Fibroblast of the conjunctiva (primary cell): ENCODE data around the gene NACC2.

Experiments used
- DNase-seq: peaks from one replicate; pipeline ENCODE4 v3.0.0-alpha.2; 2010; ENCODE audit warnings: low read depth

Gene NACC2

GRCh38 chr9:135992486-135993408, 102.3 kb downstream of the NACC2 start:
- DNase-seq = peak; percentile 69

- DNase-seq = no peak
Observed at GRCh38 chr9:135991771-135992170, 103.3 kb downstream of the NACC2 start.

GRCh38 chr9:135990468-135991429, 104.3 kb downstream of the NACC2 start:
- peak; percentile 36 for DNase-seq

GRCh38 chr9:135989722-135990467, 105.2 kb downstream of the NACC2 start:
- no peak for DNase-seq

- no peak for DNase-seq
Observed at GRCh38 chr9:135989157-135989556, 105.9 kb downstream of the NACC2 start.

- no peak for DNase-seq
Observed at GRCh38 chr9:135988493-135988892, 106.6 kb downstream of the NACC2 start.

- DNase-seq = no peak
Observed at GRCh38 chr9:135987838-135988404, 107.2 kb downstream of the NACC2 start.

- no peak for DNase-seq
Observed at GRCh38 chr9:135986605-135987004, 108.5 kb downstream of the NACC2 start.

- no peak for DNase-seq
Observed at GRCh38 chr9:135985889-135986288, 109.2 kb downstream of the NACC2 start.

GRCh38 chr9:135985459-135985774, 109.7 kb downstream of the NACC2 start:
- DNase-seq = no peak

GRCh38 chr9:135984072-135984710, 110.9 kb downstream of the NACC2 start:
- no peak for DNase-seq

GRCh38 chr9:135983208-135984071, 111.6 kb downstream of the NACC2 start:
- no peak for DNase-seq

- DNase-seq = no peak
Observed at GRCh38 chr9:135982499-135983207, 112.4 kb downstream of the NACC2 start.

GRCh38 chr9:135980926-135981630, 114.0 kb downstream of the NACC2 start:
- DNase-seq = no peak

GRCh38 chr9:135979547-135980166, 115.4 kb downstream of the NACC2 start:
- no peak for DNase-seq

- no peak for DNase-seq
Observed at GRCh38 chr9:135978642-135979546, 116.2 kb downstream of the NACC2 start.

GRCh38 chr9:135976944-135977343, 118.1 kb downstream of the NACC2 start:
- no peak for DNase-seq
